ENCODE data around the gene IGF2BP2. TPM values are rescaled to one million over a fixed set of nuclear protein-coding genes. Genes with fewer than 3 reads are reported as not detected.

Gene IGF2BP2
- total and polyA plus RNA-seq, 9 of the 15 experiments (the other 6 are each of a cell fraction or from before 2014, with no cell fraction given) = 3.2 to 59.6 (median 30.5) TPM

DNA sequence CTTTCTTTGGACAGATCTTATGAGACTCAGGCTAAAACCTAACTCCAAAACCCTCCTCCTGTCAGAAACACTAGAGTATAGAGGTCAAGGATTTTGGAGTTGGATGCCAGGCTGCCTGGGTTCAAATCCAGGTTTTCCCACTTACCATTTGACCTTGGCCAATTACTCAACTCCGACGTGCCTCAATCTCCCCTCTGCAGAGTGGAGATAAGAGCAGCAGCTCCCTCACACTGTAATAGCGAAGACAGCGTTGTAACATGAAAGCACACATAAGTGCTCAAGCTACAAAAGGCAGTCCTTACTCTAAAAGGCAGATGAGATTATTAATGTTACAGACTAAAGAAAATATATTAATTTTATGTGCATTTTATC, 90.1 kb downstream of the IGF2BP2 start (continued):
- TF ChIP-seq MXD1 (CRISPR knock-in tag; IDR thresholded peaks at IDR 0.05; ENCODE audit: borderline replicate concordance, poor library complexity, severe bottlenecking) = no peak
- 0 out of 2 replicates have a peak, but pooled peaks have one; percentile 19 for TF ChIP-seq HDAC2 (IDR thresholded peaks at IDR 0.05)
- TF ChIP-seq SMAD1 (IDR thresholded peaks at IDR 0.05; ENCODE audit: low read depth, low read length, partially characterized antibody) = no peak
- peak; percentile 77 for TF ChIP-seq SMARCA4 (IDR thresholded peaks at IDR 0.05)
- no peak for TF ChIP-seq YY1 (IDR thresholded peaks at IDR 0.05; ENCODE audit: borderline replicate concordance in 1 of 3, control insufficient read depth in 1 of 3, extremely low read depth in 1 of 3, insufficient read depth in 3 of 3, insufficient read length in 1 of 3, insufficient replicate concordance in 2 of 3, low read depth in 1 of 3, low read length in 2 of 3)
- no peak for TF ChIP-seq CAMTA2 (CRISPR knock-in tag; conservative IDR thresholded peaks at IDR 0.05)
- no peak for TF ChIP-seq ZNF507 (tag; conservative IDR thresholded peaks at IDR 0.05)
- TF ChIP-seq, protein P1, sequence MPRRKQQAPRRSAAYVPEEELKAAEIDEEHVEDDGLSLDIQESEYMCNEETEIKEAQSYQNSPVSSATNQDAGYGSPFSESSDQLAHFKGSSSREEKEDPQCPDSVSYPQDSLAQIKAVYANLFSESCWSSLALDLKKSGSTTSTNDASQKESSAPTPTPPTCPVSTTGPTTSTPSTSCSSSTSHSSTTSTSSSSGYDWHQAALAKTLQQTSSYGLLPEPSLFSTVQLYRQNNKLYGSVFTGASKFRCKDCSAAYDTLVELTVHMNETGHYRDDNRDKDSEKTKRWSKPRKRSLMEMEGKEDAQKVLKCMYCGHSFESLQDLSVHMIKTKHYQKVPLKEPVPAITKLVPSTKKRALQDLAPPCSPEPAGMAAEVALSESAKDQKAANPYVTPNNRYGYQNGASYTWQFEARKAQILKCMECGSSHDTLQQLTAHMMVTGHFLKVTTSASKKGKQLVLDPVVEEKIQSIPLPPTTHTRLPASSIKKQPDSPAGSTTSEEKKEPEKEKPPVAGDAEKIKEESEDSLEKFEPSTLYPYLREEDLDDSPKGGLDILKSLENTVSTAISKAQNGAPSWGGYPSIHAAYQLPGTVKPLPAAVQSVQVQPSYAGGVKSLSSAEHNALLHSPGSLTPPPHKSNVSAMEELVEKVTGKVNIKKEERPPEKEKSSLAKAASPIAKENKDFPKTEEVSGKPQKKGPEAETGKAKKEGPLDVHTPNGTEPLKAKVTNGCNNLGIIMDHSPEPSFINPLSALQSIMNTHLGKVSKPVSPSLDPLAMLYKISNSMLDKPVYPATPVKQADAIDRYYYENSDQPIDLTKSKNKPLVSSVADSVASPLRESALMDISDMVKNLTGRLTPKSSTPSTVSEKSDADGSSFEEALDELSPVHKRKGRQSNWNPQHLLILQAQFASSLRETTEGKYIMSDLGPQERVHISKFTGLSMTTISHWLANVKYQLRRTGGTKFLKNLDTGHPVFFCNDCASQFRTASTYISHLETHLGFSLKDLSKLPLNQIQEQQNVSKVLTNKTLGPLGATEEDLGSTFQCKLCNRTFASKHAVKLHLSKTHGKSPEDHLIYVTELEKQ (CRISPR knock-in tag; IDR thresholded peaks at IDR 0.05) = no peak
- TF ChIP-seq STAT5A (IDR thresholded peaks at IDR 0.05; ENCODE audit: borderline replicate concordance, low read length) = peak; percentile 55; the same call in 1 of the 2 replicates
- TF ChIP-seq RFX7 (CRISPR knock-in tag; IDR thresholded peaks at IDR 0.05) = no peak
- no peak for TF ChIP-seq TCF7L2 (IDR thresholded peaks at IDR 0.05; ENCODE audit: low read depth, low read length)
- 0 out of 2 replicates have a peak, but pooled peaks have one; percentile 38 for TF ChIP-seq NFIC (IDR thresholded peaks at IDR 0.05)
- no peak for TF ChIP-seq FOXA1 (IDR thresholded peaks at IDR 0.05; ENCODE audit: borderline replicate concordance)
- no peak for TF ChIP-seq XRCC3 (IDR thresholded peaks at IDR 0.05)
- peak; percentile 15 for TF ChIP-seq RBBP5 (IDR thresholded peaks at IDR 0.05; ENCODE audit: borderline replicate concordance, insufficient read depth, low read length, poor library complexity, severe bottlenecking)
- TF ChIP-seq, protein P2, sequence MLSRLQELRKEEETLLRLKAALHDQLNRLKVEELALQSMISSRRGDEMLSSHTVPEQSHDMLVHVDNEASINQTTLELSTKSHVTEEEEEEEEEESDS (CRISPR knock-in tag; IDR thresholded peaks at IDR 0.05) = no peak
- no peak for TF ChIP-seq EGR1 (conservative IDR thresholded peaks at IDR 0.05)
- TF ChIP-seq SMARCB1 (IDR thresholded peaks at IDR 0.05; ENCODE audit: insufficient read length, low read depth) = no peak
- no peak for TF ChIP-seq ZBTB33 (CRISPR knock-in tag; IDR thresholded peaks at IDR 0.05)
- no peak for TF ChIP-seq HSF4 (CRISPR knock-in tag; IDR thresholded peaks at IDR 0.05; ENCODE audit: borderline replicate concordance)
- TF ChIP-seq ZNF311 (CRISPR knock-in tag; IDR thresholded peaks at IDR 0.05) = no peak
- no peak for TF ChIP-seq ZNF436 (CRISPR knock-in tag; IDR thresholded peaks at IDR 0.05)
- TF ChIP-seq CBFA2T2 (conservative IDR thresholded peaks at IDR 0.05) = peak; percentile 71
- no peak for TF ChIP-seq ELF1 (tag; IDR thresholded peaks at IDR 0.05)
- peak; percentile 63; the same call in 1 of the 2 replicates for TF ChIP-seq GATAD2B (IDR thresholded peaks at IDR 0.05; ENCODE audit: borderline replicate concordance)
